Stimulated activated CD8-positive, alpha-beta memory T cell treated with anti-CD3 and anti-CD28 coated beads, Interleukin-12 subunit alpha, Interleukin-12 subunit beta, amount 100 ng/mL, for 4 hours (primary cell): Measurements from ENCODE around the gene TRAPPC3L.

Experiments used
- DNase-seq: peaks from one replicate; pipeline ENCODE4 v3.0.0-alpha.2; 2020; ENCODE audit warnings: low read depth

The TRAPPC3L gene

GRCh38 chr6:116545651-116546050 is at the start of gene TRAPPC3L:
TRAPPC3L (minus strand) TSS chr6:116545684; CDS start chr6:116545514, 170 bp downstream.
- no peak for DNase-seq

GRCh38 chr6:116595247-116595646 is 49.8 kb upstream of the TRAPPC3L start:
- no peak for DNase-seq

GRCh38 chr6:116586738-116587137 is 41.3 kb upstream of the TRAPPC3L start:
- DNase-seq: no peak

- no peak for DNase-seq
Measured at GRCh38 chr6:116586276-116586675, 40.8 kb upstream of the TRAPPC3L start.

GRCh38 chr6:116580198-116580597 is 34.7 kb upstream of the TRAPPC3L start:
- DNase-seq: no peak

- DNase-seq: no peak
Measured at GRCh38 chr6:116579143-116579542, 33.7 kb upstream of the TRAPPC3L start.

GRCh38 chr6:116578335-116578734 is 32.9 kb upstream of the TRAPPC3L start:
- DNase-seq: no peak

GRCh38 chr6:116577486-116577885 is 32.0 kb upstream of the TRAPPC3L start:
- no peak for DNase-seq

GRCh38 chr6:116575227-116575626 is 29.7 kb upstream of the TRAPPC3L start:
- no peak for DNase-seq

- DNase-seq: no peak
Measured at GRCh38 chr6:116572162-116572561, 26.7 kb upstream of the TRAPPC3L start.

- DNase-seq: no peak
Measured at GRCh38 chr6:116571683-116572000, 26.2 kb upstream of the TRAPPC3L start.

- DNase-seq: peak; percentile 97
Measured at GRCh38 chr6:116570856-116571682, 25.6 kb upstream of the TRAPPC3L start, which contains the start of gene RWDD1. RWDD1 (plus strand) TSS chr6:116571504; CDS start chr6:116571583, 79 bp downstream.

- no peak for DNase-seq
Measured at GRCh38 chr6:116568821-116569755, 23.6 kb upstream of the TRAPPC3L start.

GRCh38 chr6:116568111-116568510 is 22.6 kb upstream of the TRAPPC3L start:
- no peak for DNase-seq

- no peak for DNase-seq
Measured at GRCh38 chr6:116564921-116565872, 19.7 kb upstream of the TRAPPC3L start.

- DNase-seq: no peak
Measured at GRCh38 chr6:116564311-116564710, 18.8 kb upstream of the TRAPPC3L start.

- DNase-seq: no peak
Measured at GRCh38 chr6:116563830-116564229, 18.3 kb upstream of the TRAPPC3L start.

GRCh38 chr6:116562614-116563013 is 17.1 kb upstream of the TRAPPC3L start:
- no peak for DNase-seq

GRCh38 chr6:116562019-116562403 is 16.5 kb upstream of the TRAPPC3L start:
- DNase-seq: no peak

GRCh38 chr6:116561377-116562018 is 16.0 kb upstream of the TRAPPC3L start:
- DNase-seq: no peak

GRCh38 chr6:116560130-116560529 is 14.6 kb upstream of the TRAPPC3L start:
- no peak for DNase-seq
